Pancreas (tissue), 10 donors: Measurements from ENCODE around the gene PNLIPRP2. TPM values are rescaled to one million over a fixed set of nuclear protein-coding genes. Genes with fewer than 3 reads are reported as not detected.
A peak's percentile ranks its signal among the peaks of the same experiment; 100 is the strongest.

ENCODE experiments used
- ATAC-seq, 4 donors: fragments of 200-7000 bp; cut with Tn5 transposase; one replicate each; pipeline versions ENCODE4 v1.8.0 to v1.9.1; 2020; ENCODE audit warnings: mild to moderate bottlenecking in 4 of 4, moderate library complexity in 4 of 4
- DNase-seq, 6 donors: peaks; one replicate each; pipeline ENCODE4 v3.0.0-alpha.2; 2020
- FAIRE-seq: peaks from 2 replicates; lab custom pipeline; 2012; peaks lifted over from hg19 to GRCh38; lab: Jason Lieb, UNC
- H3K27ac ChIP-seq, 4 donors: fragments of 200-600 bp; sonication (generic); 1 replicate in 3 of 4; 2 replicates in 1 of 4; pipeline versions ENCODE4 v1.5.0 to v1.8.0; 2020
- H3K27me3 ChIP-seq, 4 donors: fragments of 200-600 bp; one replicate each; pipeline ENCODE4 v1.8.0; 2021
- H3K36me3 ChIP-seq, 3 donors: fragments of 200-600 bp; sonication (generic) in 1 of 3; one replicate each; pipeline versions ENCODE4 v1.5.0 to v1.8.0; 2020 to 2021
- H3K4me1 ChIP-seq, 3 donors: fragments of 200-600 bp; one replicate each; pipeline ENCODE4 v1.8.0; 2021
- H3K4me3 ChIP-seq, 4 donors: fragments of 200-600 bp; sonication (generic) in 2 of 4; one replicate each; pipeline versions ENCODE4 v1.5.0 to v1.8.0; 2020 to 2021
- H3K9me3 ChIP-seq, 4 donors: fragments of 200-600 bp; one replicate each; pipeline ENCODE4 v1.8.0; 2021
- CTCF ChIP-seq, 4 donors: fragments of 200-600 bp; sonication (generic) in 3 of 4; IDR thresholded peaks; one replicate each; pipeline versions ENCODE4 v1.5.0 to v1.8.0; 2021; ENCODE audit warnings: antibody characterized with exemption in 4 of 4
- WGBS, 2 donors: extraction: QIAGEN DNeasy Blood & Tissue Kit; methylation state at CpG; one replicate each; pipeline ENCODE4 v1.1.7; 2013; 5-methylcytosine and 5-hydroxymethylcytosine counted together
- intact Hi-C, 3 donors: fragments of 100-400 bp; cut with DNase I; formaldehyde crosslinking; loops; one replicate each; pipeline versions ENCODE4 v1.11.1 to v1.14.2; 2022
- polyA plus RNA-seq, 2 donors: library from polyadenylated mRNA; stranded (reverse); fragments of 200-250 nt; gene quantifications; one replicate each; pipeline ENCODE4 v1.2.3, GENCODE V29; 2013
- total RNA-seq, 6 donors: library from RNA; stranded (reverse); fragmentation: NEBNext Ultra II Directional in 4 of 6; extraction: Animal tissue kit (Norgen Biotek cat#: 25700) in 4 of 6; gene quantifications; one replicate each; pipeline versions ENCODE4 v1.2.1 to v1.2.4, GENCODE V29; 2021 to 2023
- donor health status: healthy with polysubstance abuse.
- donor health status: DM: no; HTN: no; CAD: no; lungs with moderate emphysema.
- donor health status: DM: no; HTN: no; CAD: no.
- donor health status: control.
- donor health status: control.
- donor health status: Bipolar disorder and iron deficiency.
- donor health status: DM: yes; HTN: yes; CAD: no.
- donor health status: DM: no; HTN: no; CAD: no.
- donor health status: DM: no; HTN: no; CAD: no.
- donor health status: DM: yes; HTN: yes; CAD: no.

PNLIPRP2 gene
- total and polyA plus RNA-seq, 8 donors = 455 to 7,545 (median 2,236) TPM

- FAIRE-seq = no peak
- 84 to 91% methylated on average over 5 of the region's 5 CpGs for WGBS, 2 donors
- intact Hi-C loops = loop anchor here in 1 of 3 donors (5.0 kb wide), 1 partner anchor 103 kb away; no protein-coding TSS in a partner anchor
Measured at GRCh38 chr10:116684781-116685180, 64.0 kb downstream of the PNLIPRP2 start.

GRCh38 chr10:116685807-116686206 lies 65.1 kb downstream of the PNLIPRP2 start:
- no peaks in the 10 kb centered on the region for H3K9me3 ChIP-seq
- no peaks in the 10 kb centered on the region for H3K4me1 ChIP-seq
- H3K36me3 ChIP-seq = no peaks in the 10 kb centered on the region
- WGBS, 2 donors = 95 to 97% methylated on average over 6 of the region's 6 CpGs
- FAIRE-seq = no peak
- no peak for DNase-seq
- no peaks in the 10 kb centered on the region for H3K27me3 ChIP-seq
- no peak for ATAC-seq
- no peak overlapping the region for H3K27ac ChIP-seq
- intact Hi-C loops = no loop called here
- H3K4me3 ChIP-seq = no peak overlapping the region
- no peak for TF ChIP-seq CTCF (IDR thresholded peaks at IDR 0.05)

More at GRCh38 chr10:116684781-116685180, 64.0 kb downstream of the PNLIPRP2 start:
- no peaks in the 10 kb centered on the region for H3K4me1 ChIP-seq
- H3K9me3 ChIP-seq = no peaks in the 10 kb centered on the region
- no peak overlapping the region for H3K27ac ChIP-seq
- H3K4me3 ChIP-seq = no peak overlapping the region
- no peaks in the 10 kb centered on the region for H3K27me3 ChIP-seq
- TF ChIP-seq CTCF (IDR thresholded peaks at IDR 0.05) = no peak
- H3K36me3 ChIP-seq = no peaks in the 10 kb centered on the region
- ATAC-seq (no peak), DNase-seq (no peak)

- WGBS, 2 donors = 88 to 94% methylated on average over 3 of the region's 3 CpGs
- no peak for DNase-seq
- H3K27me3 ChIP-seq = no peaks in the 10 kb centered on the region
- intact Hi-C loops = no loop called here
- H3K36me3 ChIP-seq = no peaks in the 10 kb centered on the region
- no peak for TF ChIP-seq CTCF (IDR thresholded peaks at IDR 0.05)
- H3K9me3 ChIP-seq = no peaks in the 10 kb centered on the region
- no peak overlapping the region for H3K27ac ChIP-seq
- ATAC-seq = no peak
- peaks cover 3 to 5% (median 4%) of the 10 kb centered on the region in 3 donors for H3K4me1 ChIP-seq
- FAIRE-seq = no peak
- H3K4me3 ChIP-seq = no peak overlapping the region
Measured at GRCh38 chr10:116686632-116687031, 65.9 kb downstream of the PNLIPRP2 start.

GRCh38 chr10:116687633-116688032 lies 66.9 kb downstream of the PNLIPRP2 start:
- ATAC-seq (no peak), FAIRE-seq (no peak), DNase-seq (no peak)
- no peak overlapping the region for H3K4me3 ChIP-seq
- no peak for TF ChIP-seq CTCF (IDR thresholded peaks at IDR 0.05)
- WGBS, 2 donors = 73 to 76% methylated on average over 6 of the region's 6 CpGs
- H3K4me1 ChIP-seq = peaks cover 3 to 9% (median 8%) of the 10 kb centered on the region in 3 donors
- H3K9me3 ChIP-seq = no peaks in the 10 kb centered on the region
- no peaks in the 10 kb centered on the region for H3K27me3 ChIP-seq
- H3K36me3 ChIP-seq = no peaks in the 10 kb centered on the region
- no peak overlapping the region for H3K27ac ChIP-seq
- intact Hi-C loops = no loop called here

GRCh38 chr10:116688241-116688711 lies 67.5 kb downstream of the PNLIPRP2 start:
- intact Hi-C loops = no loop called here
- ATAC-seq = peak in 3 of 4 donors; percentile 49 to 71 (median 66)
- DNase-seq = no peak

More at GRCh38 chr10:116688241-116688711, 67.5 kb downstream of the PNLIPRP2 start:
- Histone ChIP-seq H3K4me1 (peaks cover 3 to 9% (median 8%) of the 10 kb centered on the region in 3 donors), H3K4me3 (no peak overlapping the region), H3K27me3 (no peaks in the 10 kb centered on the region), H3K36me3 (no peaks in the 10 kb centered on the region), H3K9me3 (no peaks in the 10 kb centered on the region), H3K27ac (no peak overlapping the region)
- no peak for TF ChIP-seq CTCF (IDR thresholded peaks at IDR 0.05)
- no peak for FAIRE-seq
- WGBS, 2 donors = 52 to 72% methylated on average over 7 of the region's 7 CpGs
